CD4-positive, alpha-beta T cell (primary cell): ENCODE data around the gene CTNNA3. TPM values are rescaled to one million over a fixed set of nuclear protein-coding genes. Genes with fewer than 3 reads are reported as not detected.

Experiments used
- ATAC-seq: fragments of 200-7000 bp; cut with Tn5 transposase; one replicate; pipeline ENCODE4 v1.10.0; 2022; ENCODE audit warnings: mild to moderate bottlenecking; ENCODE audit not compliant: poor library complexity
- CTCF ChIA-PET: fragments of 350-600 bp; sonication (Branson Sonifier 250); formaldehyde crosslinking; loops from one replicate; lab custom pipeline; 2021; ENCODE audit warnings: antibody characterized with exemption, inconsistent platforms; lab: Charles Lee
- POLR2A ChIA-PET: fragments of 350-600 bp; sonication (Branson Sonifier 250); formaldehyde crosslinking; loops from one replicate; lab custom pipeline; 2021; ENCODE audit warnings: antibody characterized with exemption, inconsistent platforms; lab: Charles Lee
- DNase-seq, 14 experiments: peaks; one replicate each; pipeline ENCODE4 v3.0.0-alpha.2; 2013 to 2020; ENCODE audit warnings: mixed read lengths in 2 of 14
- H3K27ac ChIP-seq, 2 donors: one replicate each; pipeline versions ENCODE4 v1.5.1 to v1.7.0; 2013; ENCODE audit warnings: low read length in 2 of 2, low read depth in 1 of 2, mild to moderate bottlenecking in 1 of 2
- H3K27me3 ChIP-seq, 2 experiments: 1 replicate in 1 of 2; 2 replicates in 1 of 2; pipeline versions ENCODE4 v1.6.1 to v1.7.0; 2013; ENCODE audit warnings: low read length in 2 of 2, control low read depth in 1 of 2, mild to moderate bottlenecking in 1 of 2, moderate library complexity in 1 of 2; ENCODE audit not compliant: insufficient read depth in 2 of 2, control insufficient read depth in 1 of 2
- H3K36me3 ChIP-seq: one replicate; pipeline ENCODE4 v1.6.1; 2013; ENCODE audit warnings: low read length, control low read depth; ENCODE audit not compliant: insufficient read depth
- H3K4me1 ChIP-seq: one replicate; pipeline ENCODE4 v1.6.1; 2013; ENCODE audit warnings: low read length, control low read depth; ENCODE audit not compliant: insufficient read depth
- H3K4me3 ChIP-seq: one replicate; pipeline ENCODE4 v1.5.1; 2013; ENCODE audit warnings: mild to moderate bottlenecking, low read length, moderate library complexity
- H3K9me3 ChIP-seq, 2 experiments: 1 replicate in 1 of 2; 2 replicates in 1 of 2; pipeline versions ENCODE4 v1.6.1 to v1.7.0; 2013; ENCODE audit warnings: low read length in 2 of 2, mild to moderate bottlenecking in 2 of 2, control low read depth in 1 of 2, moderate library complexity in 1 of 2; ENCODE audit not compliant: control insufficient read depth in 1 of 2, insufficient read depth in 1 of 2
- H3K27ac Mint-ChIP-seq: one replicate; pipeline ENCODE4 v1.8.0; 2020; ENCODE audit warnings: mixed read lengths
- H3K27me3 Mint-ChIP-seq: one replicate; pipeline ENCODE4 v1.8.0; 2021; ENCODE audit warnings: mixed read lengths
- H3K36me3 Mint-ChIP-seq: one replicate; pipeline ENCODE4 v1.8.0; 2021; ENCODE audit warnings: low read depth, mixed read lengths
- H3K4me1 Mint-ChIP-seq: one replicate; pipeline ENCODE4 v1.8.0; 2021; ENCODE audit warnings: low read depth, mixed read lengths
- H3K4me3 Mint-ChIP-seq: one replicate; pipeline ENCODE4 v1.8.0; 2020; ENCODE audit warnings: mild to moderate bottlenecking, mixed read lengths
- H3K9me3 Mint-ChIP-seq: one replicate; pipeline ENCODE4 v1.8.0; 2020; ENCODE audit warnings: mixed read lengths
- intact Hi-C, 2 experiments: fragments of 100-400 bp; cut with DNase I in 1 of 2; cut with micrococcal nuclease in 1 of 2; formaldehyde crosslinking; loops; one replicate each; pipeline versions ENCODE4 v1.15.1 to v1.9.0; 2023 to 2025; cut with DNase I, micrococcal nuclease
- total RNA-seq, 174 experiments: library from RNA in 2 of 174; stranded (reverse) in 2 of 174; gene quantifications; one replicate each; pipeline ENCODE4 v1.2.3 and lab custom pipeline; 2021 to 2026
- TF ChIP-seq, protein P1 (sequence below): fragments of 200-600 bp; IDR thresholded peaks from one replicate; pipeline ENCODE4 v1.8.0; 2022; ENCODE audit warnings: antibody characterized with exemption, mild to moderate bottlenecking

Gene CTNNA3
- total RNA-seq, 2 experiments from 2014 or later = 0.80 TPM; not detected in 1

DNA sequence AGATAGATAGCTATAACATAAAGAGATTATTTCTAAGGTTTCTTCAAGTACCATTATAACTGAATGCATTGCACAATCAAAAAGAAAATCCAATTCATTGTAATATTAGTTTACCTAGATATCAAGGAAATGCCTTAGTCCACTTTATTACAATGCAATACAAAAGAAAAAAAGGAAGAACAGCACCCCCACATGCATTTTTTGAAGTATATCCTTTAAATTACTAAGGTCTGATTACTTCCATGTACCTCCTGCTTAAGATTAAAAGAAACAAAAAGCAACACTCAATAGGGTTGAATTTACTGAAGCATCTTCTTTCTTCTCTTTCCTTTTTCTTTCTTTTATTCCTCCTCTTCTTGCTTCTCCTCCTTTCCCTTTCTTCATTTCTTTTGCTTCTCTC, 1743.9 kb downstream of the CTNNA3 start:
- TF ChIP-seq, protein P1, sequence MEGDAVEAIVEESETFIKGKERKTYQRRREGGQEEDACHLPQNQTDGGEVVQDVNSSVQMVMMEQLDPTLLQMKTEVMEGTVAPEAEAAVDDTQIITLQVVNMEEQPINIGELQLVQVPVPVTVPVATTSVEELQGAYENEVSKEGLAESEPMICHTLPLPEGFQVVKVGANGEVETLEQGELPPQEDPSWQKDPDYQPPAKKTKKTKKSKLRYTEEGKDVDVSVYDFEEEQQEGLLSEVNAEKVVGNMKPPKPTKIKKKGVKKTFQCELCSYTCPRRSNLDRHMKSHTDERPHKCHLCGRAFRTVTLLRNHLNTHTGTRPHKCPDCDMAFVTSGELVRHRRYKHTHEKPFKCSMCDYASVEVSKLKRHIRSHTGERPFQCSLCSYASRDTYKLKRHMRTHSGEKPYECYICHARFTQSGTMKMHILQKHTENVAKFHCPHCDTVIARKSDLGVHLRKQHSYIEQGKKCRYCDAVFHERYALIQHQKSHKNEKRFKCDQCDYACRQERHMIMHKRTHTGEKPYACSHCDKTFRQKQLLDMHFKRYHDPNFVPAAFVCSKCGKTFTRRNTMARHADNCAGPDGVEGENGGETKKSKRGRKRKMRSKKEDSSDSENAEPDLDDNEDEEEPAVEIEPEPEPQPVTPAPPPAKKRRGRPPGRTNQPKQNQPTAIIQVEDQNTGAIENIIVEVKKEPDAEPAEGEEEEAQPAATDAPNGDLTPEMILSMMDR = no peak
- Mint-ChIP-seq H3K9me3 (peaks cover 4% of the 10 kb centered on the region), H3K27me3 (no peaks in the 10 kb centered on the region), H3K4me1 (no peaks in the 10 kb centered on the region), H3K4me3 (no peak overlapping the region), H3K27ac (no peak overlapping the region), H3K36me3 (no peaks in the 10 kb centered on the region)
- ChIA-PET CTCF (no interaction called here), POLR2A (no interaction called here)
- Histone ChIP-seq H3K4me3 (no peak overlapping the region), H3K27ac (no peak overlapping the region), H3K4me1 (no peaks in the 10 kb centered on the region), H3K9me3 (no peaks in the 10 kb centered on the region), H3K36me3 (no peaks in the 10 kb centered on the region), H3K27me3 (no peaks in the 10 kb centered on the region)
- intact Hi-C loops = no loop called here
- DNase-seq (no peak), ATAC-seq (no peak)

DNA sequence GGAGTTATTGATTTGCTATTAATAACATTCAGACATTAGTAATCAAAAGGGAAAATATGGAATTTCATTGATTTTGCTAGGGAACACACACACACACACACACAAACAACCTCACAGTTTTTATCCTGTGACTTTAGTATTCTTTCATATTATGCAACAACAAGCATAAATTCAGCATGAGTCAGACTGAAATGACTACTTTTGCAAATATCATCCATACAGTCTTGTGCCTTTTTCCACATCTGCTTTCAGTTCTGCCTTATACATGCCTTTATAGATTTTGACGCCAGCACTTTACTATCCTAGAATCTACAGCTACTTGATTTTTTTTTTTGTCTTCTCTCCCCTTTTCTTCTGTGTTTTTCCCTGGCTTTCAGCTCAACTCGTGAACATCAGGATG, 1745.9 kb downstream of the CTNNA3 start:
- Mint-ChIP-seq H3K4me3 (no peak overlapping the region), H3K27me3 (no peaks in the 10 kb centered on the region), H3K36me3 (no peaks in the 10 kb centered on the region), H3K27ac (no peak overlapping the region), H3K4me1 (no peaks in the 10 kb centered on the region), H3K9me3 (peaks cover 6% of the 10 kb centered on the region)
- DNase-seq (no peak), ATAC-seq (no peak)
- H3K27me3 ChIP-seq = no peaks in the 10 kb centered on the region
- ChIA-PET POLR2A (no interaction called here), CTCF (no interaction called here)
- no peaks in the 10 kb centered on the region for H3K9me3 ChIP-seq
- H3K4me1 ChIP-seq = no peaks in the 10 kb centered on the region
- intact Hi-C loops = no loop called here
- no peaks in the 10 kb centered on the region for H3K36me3 ChIP-seq
- H3K27ac ChIP-seq = no peak overlapping the region
- TF ChIP-seq, protein P1 = no peak
- no peak overlapping the region for H3K4me3 ChIP-seq

DNA sequence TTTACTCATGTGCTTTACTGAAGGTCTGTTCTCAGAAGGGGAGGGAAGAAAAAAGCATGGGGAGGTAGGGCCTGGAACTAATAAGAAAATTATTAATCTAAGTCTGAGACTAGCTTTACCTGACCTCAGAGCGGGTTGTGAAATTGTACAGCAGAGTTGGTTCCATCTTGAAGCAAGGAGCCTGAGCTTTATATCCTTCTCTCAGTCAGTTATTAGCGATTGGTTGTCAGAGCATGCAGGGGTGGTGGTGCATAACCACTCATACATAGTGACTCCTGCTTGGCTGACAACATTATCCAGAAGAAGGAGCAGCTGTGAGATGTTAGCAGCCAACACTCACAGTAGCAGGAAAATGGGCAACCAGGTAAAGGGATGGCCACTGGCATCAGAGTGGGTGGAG, 1746.5 kb downstream of the CTNNA3 start:
- no peaks in the 10 kb centered on the region for H3K27me3 ChIP-seq
- Mint-ChIP-seq H3K9me3 (peaks cover 6% of the 10 kb centered on the region), H3K36me3 (no peaks in the 10 kb centered on the region), H3K27ac (no peak overlapping the region), H3K4me1 (no peaks in the 10 kb centered on the region), H3K27me3 (no peaks in the 10 kb centered on the region), H3K4me3 (no peak overlapping the region)
- ChIA-PET CTCF (no interaction called here), POLR2A (no interaction called here)
- intact Hi-C loops = no loop called here
- H3K4me3 ChIP-seq = no peak overlapping the region
- no peaks in the 10 kb centered on the region for H3K4me1 ChIP-seq
- no peaks in the 10 kb centered on the region for H3K36me3 ChIP-seq
- ATAC-seq (no peak), DNase-seq (no peak)
- no peak overlapping the region for H3K27ac ChIP-seq
- TF ChIP-seq, protein P1 = no peak
- no peaks in the 10 kb centered on the region for H3K9me3 ChIP-seq
